HPDE6-E6E7 (cell line): ENCODE measurements around the gene DYNC1H1.

Experiments
- DNase-seq: peaks from one replicate; pipeline ENCODE4 v3.0.0; 2011; ENCODE audit warnings: missing footprints; ENCODE audit errors: extremely low spot score

The DYNC1H1 gene

DNA sequence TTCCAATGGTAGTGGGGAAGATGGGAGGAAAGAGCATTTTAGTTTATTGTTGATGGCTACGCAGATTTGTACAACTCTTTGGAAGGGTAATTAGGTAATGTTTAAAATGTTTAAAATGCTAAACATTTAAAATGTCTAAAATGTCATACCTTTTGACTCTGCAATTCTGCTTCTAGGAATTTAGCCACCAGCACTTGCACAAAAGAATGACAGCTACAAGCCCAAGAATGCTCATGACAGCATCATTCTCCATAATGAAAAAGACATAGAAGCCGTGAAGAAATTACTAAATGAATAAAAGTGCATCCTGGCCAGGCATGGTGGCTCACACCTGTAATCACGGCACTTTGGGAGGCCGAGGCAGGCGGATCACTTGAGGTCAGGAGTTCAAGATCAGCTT lies 19.9 kb upstream of the DYNC1H1 start:
- no peak for DNase-seq

DNA sequence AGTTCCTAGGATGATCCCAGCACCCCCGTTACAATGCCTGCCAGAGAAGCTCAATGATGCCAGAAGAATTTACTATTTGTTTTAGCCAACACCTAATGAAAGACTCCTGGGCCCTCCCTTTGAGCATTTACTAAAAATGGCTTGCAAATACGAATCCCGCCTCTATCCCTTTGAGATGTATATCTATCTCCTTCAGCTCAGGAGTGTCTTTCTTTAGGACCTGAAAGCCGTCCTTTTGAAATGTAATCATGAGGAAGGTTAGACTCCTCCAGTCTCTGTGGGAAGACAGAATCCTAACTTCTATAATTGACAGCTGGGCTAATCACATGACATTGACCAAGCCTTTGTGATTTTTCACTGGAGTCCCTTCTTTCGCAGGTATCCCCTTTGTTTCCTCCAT lies 19.2 kb upstream of the DYNC1H1 start:
- no peak for DNase-seq

DNA sequence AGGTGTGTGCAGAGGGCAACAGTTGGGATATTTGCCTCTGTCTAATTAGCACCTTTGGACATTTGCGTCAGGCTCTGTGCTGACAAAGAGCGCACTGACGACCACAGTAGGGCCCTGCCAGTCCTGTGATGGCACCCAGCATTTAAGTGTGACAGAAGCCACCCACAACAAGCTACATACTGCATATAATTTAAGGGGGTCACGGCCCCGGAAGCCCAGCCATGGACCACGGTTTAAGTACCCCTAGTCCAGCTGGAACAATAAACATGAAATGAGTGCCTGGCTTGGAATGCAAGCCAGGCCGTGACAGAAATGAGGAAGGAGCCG lies 16.8 kb upstream of the DYNC1H1 start:
- no peak for DNase-seq

GRCh38 chr14:101947904-101948665 lies 16.3 kb upstream of the DYNC1H1 start:
- DNase-seq = peak; percentile 100

DNA sequence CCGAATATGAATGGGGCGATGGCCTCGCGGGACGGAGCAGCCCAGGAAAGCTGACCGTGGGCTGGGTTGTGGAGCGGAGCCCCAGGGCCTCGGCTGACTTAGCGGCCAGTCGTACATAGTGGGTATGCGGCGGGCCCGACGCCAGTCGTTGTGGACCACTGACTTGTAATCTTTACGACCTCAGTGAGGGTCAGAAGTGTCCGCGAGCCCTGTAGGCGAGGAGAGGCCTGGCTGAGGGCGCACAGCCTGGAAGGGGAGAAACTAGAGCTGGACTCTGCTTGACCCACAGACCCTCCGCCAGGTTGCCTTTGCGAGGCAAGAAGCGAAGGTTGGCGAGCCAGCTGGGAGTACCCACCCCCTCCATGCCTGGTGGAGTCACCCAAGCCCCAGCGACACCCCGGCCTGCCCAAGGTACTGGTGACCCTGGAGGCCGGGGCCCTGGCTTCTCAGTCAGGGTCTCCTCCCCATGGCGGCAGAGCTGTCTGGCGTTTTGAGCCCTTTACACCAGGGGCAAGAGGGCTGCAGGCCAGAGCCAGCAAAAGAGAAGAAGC lies 15.6 kb upstream of the DYNC1H1 start:
- no peak for DNase-seq

GRCh38 chr14:101950100-101950499 lies 14.3 kb upstream of the DYNC1H1 start:
- no peak for DNase-seq

DNA sequence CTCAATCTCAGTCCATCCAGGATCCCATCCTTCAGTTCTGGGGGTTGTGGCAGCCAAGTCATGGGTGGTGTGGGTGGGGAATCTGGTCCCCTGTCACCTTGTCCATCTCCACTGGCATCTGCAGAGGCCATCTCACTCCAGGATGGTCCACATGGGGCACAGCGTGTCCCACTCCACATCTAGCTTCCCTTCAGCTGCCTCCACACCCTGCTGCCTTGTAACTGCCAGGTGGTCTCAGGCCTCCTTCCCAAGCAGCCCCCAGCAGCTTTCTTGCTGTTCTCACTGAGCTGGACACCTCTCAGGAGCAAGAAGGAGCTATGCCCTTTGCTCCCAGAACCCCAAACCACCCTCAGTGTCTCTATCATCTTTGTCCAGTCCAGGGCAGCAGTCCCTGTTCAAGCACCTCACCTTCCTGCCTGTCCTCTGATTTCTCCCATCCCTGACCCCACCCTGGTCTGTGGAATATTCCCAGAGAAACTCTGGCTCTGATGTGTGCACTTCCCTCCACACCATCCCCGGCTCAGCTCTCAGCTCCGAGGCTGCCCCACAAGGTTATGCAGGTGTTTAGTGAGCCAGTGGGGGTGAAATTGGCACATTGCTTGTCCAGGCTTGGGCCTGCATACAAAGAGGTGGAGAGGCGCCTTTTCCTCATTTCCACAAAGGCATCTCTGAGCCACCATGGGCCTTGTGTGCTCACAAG lies 13.7 kb upstream of the DYNC1H1 start:
- no peak for DNase-seq

- no peak for DNase-seq
These were observed 11.2 kb upstream of the DYNC1H1 start for GRCh38 chr14:101953151-101953550.

- DNase-seq = no peak
These were observed 9.9 kb upstream of the DYNC1H1 start for GRCh38 chr14:101954501-101954900.

DNA sequence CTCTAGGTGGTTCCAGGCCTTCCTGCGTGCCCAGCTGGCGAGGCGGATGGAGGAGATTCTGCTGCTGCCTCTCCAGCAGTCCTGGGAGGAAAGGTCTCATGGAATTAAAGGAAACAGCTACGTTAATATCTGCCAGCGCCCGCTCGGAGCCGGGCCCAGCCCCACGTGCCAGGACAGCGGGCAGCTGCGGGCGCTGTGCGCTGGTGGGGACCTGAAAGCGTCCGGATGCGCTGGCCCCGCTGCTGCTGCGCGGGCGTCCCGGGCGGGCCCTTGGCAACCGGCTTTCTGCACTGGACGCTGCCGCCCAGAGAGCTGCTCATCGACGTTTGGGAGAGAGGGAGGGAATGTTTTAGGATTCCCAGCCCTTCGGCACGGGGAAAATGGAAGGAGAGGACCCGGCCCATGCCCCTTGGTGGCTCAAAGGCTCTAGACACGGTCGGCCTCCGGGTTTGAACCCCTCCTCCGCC lies 8.6 kb upstream of the DYNC1H1 start:
- DNase-seq = no peak

DNA sequence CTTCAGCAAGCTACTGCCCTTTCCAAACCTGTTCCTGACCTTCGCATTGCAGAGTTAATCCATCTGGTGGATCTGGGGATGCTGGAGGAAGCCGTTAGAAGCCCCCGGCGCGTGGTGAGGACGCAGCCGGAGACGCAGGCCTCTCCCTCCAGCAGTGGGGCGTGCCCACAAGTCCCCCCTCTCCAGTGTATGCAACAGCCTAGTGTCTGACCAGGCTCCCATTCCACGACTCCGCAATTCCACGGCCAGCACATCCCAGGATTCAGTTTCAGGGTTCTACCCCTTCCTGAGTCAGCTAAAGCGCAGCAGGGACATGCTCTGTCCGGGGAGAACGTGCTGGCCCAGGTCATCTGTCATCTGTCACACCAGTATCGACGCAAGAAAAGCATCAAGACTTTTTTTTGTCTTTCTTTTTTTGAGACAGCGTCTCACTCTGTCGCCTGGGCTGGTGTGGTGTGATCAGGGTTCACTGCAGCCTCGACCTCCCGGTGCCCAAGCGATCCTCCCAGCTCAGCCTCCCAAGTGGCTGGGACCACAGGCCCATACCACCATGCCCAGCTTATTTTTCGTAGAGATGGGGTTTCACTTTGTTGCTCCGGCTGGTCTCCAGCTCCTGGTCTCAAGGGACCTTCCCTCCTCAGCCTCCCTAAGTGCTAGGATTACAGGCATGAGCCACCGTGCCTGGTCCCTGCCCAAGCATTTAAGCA lies 8.0 kb upstream of the DYNC1H1 start:
- no peak for DNase-seq

- no peak for DNase-seq
These were observed 6.8 kb upstream of the DYNC1H1 start for GRCh38 chr14:101957406-101958234.

DNA sequence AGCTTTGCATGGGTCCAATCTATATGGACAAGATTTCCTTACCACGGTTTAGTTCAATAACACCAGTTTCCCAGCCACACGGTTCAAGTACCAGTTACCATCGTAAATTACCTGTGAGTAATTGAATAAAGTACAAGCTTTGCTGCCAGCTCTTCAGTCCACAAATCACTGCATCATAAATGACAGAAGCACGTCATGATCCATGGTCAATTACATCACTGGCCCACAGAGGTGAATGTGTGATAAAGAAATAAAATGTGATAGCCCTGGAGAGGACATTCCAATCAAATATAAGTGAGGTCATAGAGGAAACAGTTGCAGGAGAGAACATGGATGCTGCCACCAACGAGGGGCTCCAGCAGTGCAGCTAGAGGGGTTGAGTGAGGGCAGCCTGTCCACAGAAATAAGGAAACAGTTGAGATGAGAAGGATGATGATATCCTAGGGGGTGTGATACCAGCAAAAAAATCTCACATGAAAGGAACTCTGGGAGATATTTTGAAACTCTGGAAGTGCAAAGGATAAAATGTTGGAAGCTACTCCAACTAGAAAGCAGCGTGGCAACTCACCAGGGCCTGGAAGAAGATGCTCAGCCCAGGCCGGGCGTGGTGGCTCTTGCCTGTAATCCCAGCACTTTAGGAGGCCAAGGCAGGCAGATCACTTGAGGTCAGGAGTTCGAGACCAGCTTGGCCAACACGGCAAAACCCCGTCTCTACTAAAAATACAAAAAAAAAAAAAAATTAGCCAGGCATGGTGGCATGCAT lies 5.8 kb upstream of the DYNC1H1 start:
- DNase-seq = no peak

GRCh38 chr14:101959277-101959676 lies 5.1 kb upstream of the DYNC1H1 start:
- no peak for DNase-seq

- DNase-seq = no peak
These were observed 4.1 kb upstream of the DYNC1H1 start for GRCh38 chr14:101960225-101960624.

GRCh38 chr14:101961011-101961721 lies 3.2 kb upstream of the DYNC1H1 start:
- no peak for DNase-seq

- no peak for DNase-seq
These were observed 2.4 kb upstream of the DYNC1H1 start for GRCh38 chr14:101961746-101962502.

DNA sequence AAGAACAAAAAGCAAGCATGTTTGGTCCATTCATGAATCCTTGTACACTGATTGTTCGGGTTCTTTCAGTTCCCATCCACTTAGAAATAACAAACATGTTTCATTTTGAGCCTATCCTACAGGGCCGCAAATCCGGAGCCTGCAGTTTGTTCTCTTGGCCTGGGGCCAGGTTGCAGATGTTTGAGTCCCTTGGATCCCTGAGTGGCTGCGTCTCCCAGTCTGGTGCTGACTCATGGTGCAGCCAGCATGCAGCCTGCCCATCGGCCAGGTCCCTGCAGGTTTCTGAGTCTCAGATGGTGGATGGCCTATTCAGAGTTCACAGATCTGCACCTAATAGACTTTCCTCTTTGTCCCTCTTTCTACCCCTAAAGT lies 1.9 kb upstream of the DYNC1H1 start:
- no peak for DNase-seq

DNA sequence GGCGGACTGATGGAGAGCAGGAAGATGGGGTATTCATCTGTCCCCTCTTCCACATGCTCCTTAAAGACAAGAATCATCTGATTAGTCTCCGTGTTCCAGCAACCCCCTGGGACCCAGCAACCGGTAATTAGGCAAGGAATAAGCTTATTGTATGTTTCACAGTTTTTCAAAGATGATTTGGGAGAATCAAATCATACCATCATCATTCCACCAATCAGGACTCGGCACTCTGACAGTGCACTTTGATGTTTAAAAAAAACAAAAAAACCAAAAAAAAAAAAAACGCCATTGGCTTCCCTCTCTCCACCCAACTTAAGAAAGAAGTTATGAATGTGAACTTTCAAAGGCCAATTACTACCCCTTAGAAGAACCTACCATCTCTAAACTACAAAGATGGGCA lies 1.3 kb upstream of the DYNC1H1 start:
- no peak for DNase-seq
